ENCODE measurements around the gene NR4A1. TPM values are rescaled to one million over a fixed set of nuclear protein-coding genes. Genes with fewer than 3 reads are reported as not detected.

Gene NR4A1
- total RNA-seq, 2 donors from 2014 or later = 9.9 to 47.6 TPM

DNA sequence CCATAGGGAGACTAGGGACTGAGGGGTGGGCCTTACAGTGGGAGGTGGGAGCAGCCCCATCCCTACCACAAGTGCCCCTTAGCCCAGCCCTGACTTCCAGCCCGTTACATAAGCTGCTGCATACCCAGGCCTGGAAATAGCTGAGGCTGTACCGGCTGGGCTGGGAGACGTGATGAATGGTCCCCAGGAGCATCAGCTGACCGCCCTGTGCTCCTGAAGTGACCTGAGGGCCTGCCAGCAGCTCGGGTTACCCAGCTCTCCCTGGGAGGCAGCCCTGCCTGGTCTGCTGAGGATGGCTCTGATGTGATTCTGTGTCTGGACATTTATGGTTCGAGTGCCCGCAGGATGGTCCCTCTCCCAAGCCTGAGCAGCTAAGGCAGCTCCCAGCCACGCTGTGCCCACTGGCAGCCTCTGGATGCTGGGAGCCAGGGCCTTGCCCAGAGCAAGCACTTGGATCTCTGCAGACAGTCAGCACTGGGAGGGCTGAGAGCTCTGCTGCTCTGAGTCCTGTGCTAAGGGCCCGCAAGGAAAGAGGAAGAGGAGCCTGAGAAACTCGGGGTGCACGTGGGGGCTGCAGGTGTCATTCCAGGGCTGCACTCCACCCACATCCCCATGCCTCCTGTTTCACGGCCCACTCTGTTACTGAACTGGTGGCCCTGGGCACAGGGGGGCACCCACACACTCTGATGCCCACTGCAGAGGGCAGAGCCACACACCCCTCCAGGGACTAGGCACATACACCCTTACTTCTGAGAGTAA lies 24.0 kb upstream of the NR4A1 start:
- ATAC-seq (replicated peaks) = no peak
- Mint-ChIP-seq H3K4me3 (no peak overlapping the region), H3K27me3 (no peaks in the 10 kb centered on the region), H3K27ac (no peak overlapping the region), H3K36me3 (ENCODE audit: low read depth) (peaks cover 4% of the 10 kb centered on the region), H3K4me1 (peaks cover 6% of the 10 kb centered on the region), H3K9me3 (no peaks in the 10 kb centered on the region)

DNA sequence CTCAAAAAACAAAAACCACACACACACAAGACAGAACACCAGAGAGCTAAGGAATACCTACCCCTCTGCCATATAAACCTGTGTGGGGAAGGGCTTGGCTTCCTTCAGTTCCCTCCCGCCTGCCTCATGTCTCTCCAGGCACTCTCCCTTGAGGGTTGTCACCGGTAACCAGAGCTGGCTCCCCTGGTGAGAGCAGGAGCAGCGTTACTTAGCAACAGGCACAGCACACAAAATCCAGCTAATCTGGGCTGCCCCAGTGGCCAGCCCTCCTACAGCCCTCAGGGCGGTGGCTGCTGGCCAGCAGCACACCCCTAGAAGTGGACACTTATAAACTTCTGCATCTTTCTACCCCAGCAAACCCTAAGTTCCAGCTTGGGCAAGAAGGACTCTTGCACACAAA lies 21.6 kb upstream of the NR4A1 start:
- Mint-ChIP-seq H3K4me1 (peaks cover 17% of the 10 kb centered on the region), H3K27ac (no peak overlapping the region), H3K4me3 (no peak overlapping the region), H3K36me3 (ENCODE audit: low read depth) (peaks cover 4% of the 10 kb centered on the region), H3K9me3 (no peaks in the 10 kb centered on the region), H3K27me3 (no peaks in the 10 kb centered on the region)
- ATAC-seq (replicated peaks) = no peak

DNA sequence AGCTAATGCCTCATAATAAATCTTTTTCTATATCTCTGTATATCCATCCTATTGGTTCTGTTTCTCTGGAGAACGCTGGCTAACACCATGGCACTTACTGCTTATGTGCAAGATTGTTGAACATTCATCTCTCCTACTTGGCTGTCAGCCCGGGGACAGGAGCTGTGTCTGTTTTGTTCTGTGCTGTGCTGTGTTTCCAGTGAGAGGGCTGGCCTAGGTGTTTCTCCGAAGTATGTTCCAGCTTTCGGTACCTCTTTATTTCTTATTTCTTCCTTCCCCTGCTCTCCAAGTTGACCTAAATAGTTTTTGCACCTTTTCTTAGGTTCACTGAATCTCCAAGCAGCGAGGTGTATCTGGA lies 18.8 kb upstream of the NR4A1 start:
- peaks cover 12% of the 10 kb centered on the region for H3K4me1 Mint-ChIP-seq
- H3K27ac Mint-ChIP-seq = peak overlapping the region; percentile 72
- H3K9me3 Mint-ChIP-seq = no peaks in the 10 kb centered on the region
- no peaks in the 10 kb centered on the region for H3K36me3 Mint-ChIP-seq (ENCODE audit: low read depth)
- H3K27me3 Mint-ChIP-seq = no peaks in the 10 kb centered on the region
- no peak for ATAC-seq (replicated peaks)
- H3K4me3 Mint-ChIP-seq = peak overlapping the region; percentile 85

DNA sequence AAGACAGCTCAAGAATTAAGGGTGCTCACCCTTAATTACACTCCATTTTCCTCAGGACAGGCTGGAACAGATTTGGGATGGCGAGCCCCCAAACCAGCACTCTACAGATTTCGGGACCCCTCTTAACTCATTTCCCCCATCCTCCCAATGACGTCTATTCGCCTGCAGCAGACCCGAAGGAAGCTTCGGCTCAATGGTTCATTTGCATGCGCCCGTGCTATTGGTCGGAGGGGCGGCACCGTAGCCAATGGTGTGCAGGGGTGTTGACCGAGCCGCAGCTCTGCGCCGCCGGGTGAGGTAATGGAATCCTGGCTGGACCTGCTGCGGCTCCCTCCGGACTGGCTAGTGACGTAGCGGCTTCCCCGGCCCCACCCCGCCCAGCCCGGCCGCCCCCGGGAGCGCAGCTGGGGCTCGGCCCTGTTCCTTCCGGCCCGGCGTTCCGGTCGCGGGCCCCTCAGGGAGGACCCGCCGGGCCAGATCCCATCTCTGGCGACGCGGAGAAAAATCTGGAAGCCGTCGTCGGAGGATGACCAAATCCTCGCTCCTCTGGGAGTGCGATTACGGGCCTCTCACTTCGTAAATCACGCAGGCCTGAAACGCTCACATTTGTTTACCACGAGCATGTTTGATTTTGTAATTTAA lies 18.3 kb upstream of the NR4A1 start:
- peak; percentile 98 for ATAC-seq (replicated peaks)
- peak overlapping the region; percentile 72 for H3K27ac Mint-ChIP-seq
- peak overlapping the region; percentile 85 for H3K4me3 Mint-ChIP-seq
- H3K4me1 Mint-ChIP-seq = peaks cover 12% of the 10 kb centered on the region
- no peaks in the 10 kb centered on the region for H3K36me3 Mint-ChIP-seq (ENCODE audit: low read depth)
- no peaks in the 10 kb centered on the region for H3K9me3 Mint-ChIP-seq
- no peaks in the 10 kb centered on the region for H3K27me3 Mint-ChIP-seq

DNA sequence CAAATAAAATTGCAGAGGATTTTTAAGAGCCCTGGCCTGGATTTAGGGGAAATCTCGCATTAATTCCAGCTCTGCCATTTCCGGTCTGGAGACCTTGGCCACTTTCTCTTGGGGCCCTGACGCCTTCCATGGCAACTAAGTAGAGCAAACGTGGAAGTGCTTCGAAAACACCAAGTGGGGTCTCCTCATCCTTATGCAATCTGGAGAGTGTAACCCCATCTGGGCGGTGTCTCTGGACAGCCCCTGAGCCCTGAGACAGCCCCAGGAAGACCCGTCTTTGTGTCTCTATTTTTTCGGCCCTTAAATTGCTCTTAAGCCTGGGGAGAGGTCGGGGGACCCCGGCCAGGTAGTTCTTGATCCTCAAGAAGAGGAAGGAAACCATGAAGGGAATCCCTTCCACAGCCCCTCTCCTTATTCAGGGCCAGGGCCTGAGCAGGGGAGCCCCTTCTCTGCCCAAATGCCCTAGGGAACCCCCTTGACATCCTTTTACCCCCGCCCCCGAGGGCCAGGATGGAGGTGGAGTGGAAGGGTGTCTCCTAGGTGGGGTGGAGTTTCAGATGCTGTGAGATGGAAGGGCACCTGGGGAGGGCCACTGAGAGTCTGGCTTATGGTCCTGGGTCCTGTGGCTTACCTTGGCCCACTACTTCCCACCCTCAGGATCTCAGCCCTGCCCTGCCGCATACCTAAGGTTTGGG lies 17.6 kb upstream of the NR4A1 start:
- Mint-ChIP-seq H3K4me1 (peaks cover 12% of the 10 kb centered on the region), H3K36me3 (ENCODE audit: low read depth) (no peaks in the 10 kb centered on the region)
- ATAC-seq (replicated peaks) = no peak

DNA sequence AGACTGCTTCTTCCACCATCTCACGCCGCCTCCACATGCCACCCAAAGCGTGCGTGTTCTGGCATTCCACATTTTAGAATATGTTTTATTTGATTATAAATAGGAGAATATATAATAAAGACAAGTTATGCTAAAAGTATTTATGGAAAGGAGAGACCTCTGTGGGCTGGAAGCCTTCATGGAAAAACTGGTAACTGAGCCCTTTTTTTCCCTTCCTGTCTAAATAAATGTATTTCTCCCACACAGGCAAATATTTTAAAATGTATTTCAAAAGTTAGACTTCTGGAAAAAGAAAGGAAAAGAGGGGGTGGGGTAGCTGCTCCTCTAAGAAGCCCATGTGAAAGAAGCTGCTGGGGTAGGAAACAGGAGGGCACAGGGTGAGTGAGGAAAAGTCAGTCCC lies 16.1 kb upstream of the NR4A1 start:
- peak overlapping the region; percentile 77 for H3K4me3 Mint-ChIP-seq

More for the DNA sequence above, 17.6 kb upstream of the NR4A1 start:
- H3K4me3 Mint-ChIP-seq = peak overlapping the region; percentile 85
- H3K9me3 Mint-ChIP-seq = no peaks in the 10 kb centered on the region
- H3K27ac Mint-ChIP-seq = peak overlapping the region; percentile 72
- no peaks in the 10 kb centered on the region for H3K27me3 Mint-ChIP-seq

DNA sequence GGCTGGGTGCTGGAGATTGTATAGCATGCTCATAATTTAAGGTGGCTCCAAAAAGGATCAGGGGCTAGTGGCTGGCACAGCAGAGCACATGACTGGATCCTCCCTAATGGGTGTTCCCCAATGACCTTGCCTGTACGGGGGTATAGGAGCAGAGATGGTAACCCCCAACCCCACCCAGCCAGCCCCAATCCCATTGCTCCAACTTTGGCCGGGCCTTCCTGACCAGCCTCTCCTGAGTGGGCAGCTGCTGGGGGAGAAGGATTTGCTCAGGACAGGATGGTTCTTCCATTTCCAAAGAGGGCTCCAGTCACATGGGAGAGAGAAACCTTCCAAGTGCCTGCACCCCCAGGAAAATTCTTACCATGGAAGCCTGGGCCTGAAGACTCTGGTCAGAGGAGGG lies 15.3 kb upstream of the NR4A1 start:
- no peaks in the 10 kb centered on the region for H3K9me3 Mint-ChIP-seq
- H3K4me3 Mint-ChIP-seq = peak overlapping the region; percentile 77
- no peak for ATAC-seq (replicated peaks)
- H3K27me3 Mint-ChIP-seq = no peaks in the 10 kb centered on the region
- H3K36me3 Mint-ChIP-seq (ENCODE audit: low read depth) = no peaks in the 10 kb centered on the region
- peak overlapping the region; percentile 20 for H3K27ac Mint-ChIP-seq
- H3K4me1 Mint-ChIP-seq = peaks cover 26% of the 10 kb centered on the region

More for the DNA sequence above, 16.1 kb upstream of the NR4A1 start:
- no peak overlapping the region for H3K27ac Mint-ChIP-seq
- H3K27me3 Mint-ChIP-seq = no peaks in the 10 kb centered on the region
- H3K36me3 Mint-ChIP-seq (ENCODE audit: low read depth) = no peaks in the 10 kb centered on the region
- H3K4me1 Mint-ChIP-seq = peaks cover 19% of the 10 kb centered on the region
- H3K9me3 Mint-ChIP-seq = no peaks in the 10 kb centered on the region
- no peak for ATAC-seq (replicated peaks)

DNA sequence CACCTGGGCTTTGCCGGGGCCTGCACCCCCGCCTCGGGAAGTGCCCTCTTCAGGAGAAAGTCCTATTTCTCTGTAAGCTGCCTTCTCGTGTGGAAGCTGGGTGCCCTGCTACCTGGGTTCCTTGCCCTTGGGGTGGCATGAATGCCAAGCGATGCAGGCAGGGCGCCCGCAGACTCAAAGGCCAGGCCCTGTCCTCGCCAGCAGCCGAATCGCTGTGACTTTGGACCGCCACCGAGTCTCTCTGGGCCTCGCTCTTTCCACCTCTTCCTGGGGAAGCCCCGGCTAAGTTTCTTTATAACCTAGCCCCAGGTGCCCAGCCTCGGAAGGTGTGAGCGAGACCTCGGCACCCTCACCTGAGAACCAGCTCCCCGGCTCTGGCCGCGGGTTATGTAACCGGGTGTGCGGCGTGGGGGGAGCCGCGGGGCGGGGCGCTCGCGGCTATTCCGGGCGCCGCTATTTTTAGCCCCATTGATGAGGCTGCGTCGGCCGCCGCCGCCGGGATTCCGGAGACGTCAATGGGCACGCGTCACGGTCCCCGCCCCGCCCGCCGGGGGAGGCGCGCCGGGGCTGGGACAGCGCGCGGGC lies 14.6 kb upstream of the NR4A1 start:
- Mint-ChIP-seq H3K4me1 (peaks cover 28% of the 10 kb centered on the region), H3K9me3 (no peaks in the 10 kb centered on the region), H3K36me3 (ENCODE audit: low read depth) (no peaks in the 10 kb centered on the region), H3K27me3 (no peaks in the 10 kb centered on the region), H3K4me3 (peak overlapping the region; percentile 77), H3K27ac (peak overlapping the region; percentile 20)
- ATAC-seq (replicated peaks) = peak; percentile 58

DNA sequence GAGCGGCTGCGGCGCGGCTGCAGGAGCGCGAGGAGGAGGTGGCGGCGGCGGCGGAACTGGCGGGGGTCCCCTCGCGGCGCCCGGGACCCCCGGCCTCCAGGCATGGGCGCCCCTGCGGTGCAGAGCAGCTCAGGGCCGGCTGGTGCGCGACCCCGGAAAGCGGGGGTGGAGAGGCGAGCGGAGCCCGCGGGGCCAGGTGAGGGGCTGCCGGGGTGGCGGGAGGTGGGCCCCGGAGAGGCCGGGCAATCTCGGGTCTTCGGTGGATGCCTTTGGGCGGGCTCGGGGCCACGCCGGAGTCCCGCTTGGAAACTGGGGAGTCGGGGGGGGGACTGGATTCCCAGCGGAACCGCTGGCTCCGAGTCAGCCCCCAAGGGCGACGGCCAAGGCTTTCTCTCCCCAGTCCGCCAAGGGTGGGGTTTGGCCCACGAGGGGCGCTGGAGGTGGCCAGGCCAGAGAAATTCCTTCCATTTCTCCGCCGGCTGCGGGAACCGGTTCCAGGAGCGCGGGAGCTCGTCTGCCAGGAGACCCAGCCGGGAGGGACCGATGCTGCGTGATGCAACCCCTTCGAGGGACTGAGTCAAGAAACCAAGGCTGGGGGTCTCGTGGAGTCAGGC lies 13.9 kb upstream of the NR4A1 start:
- Mint-ChIP-seq H3K9me3 (no peaks in the 10 kb centered on the region), H3K36me3 (ENCODE audit: low read depth) (no peaks in the 10 kb centered on the region), H3K27ac (no peak overlapping the region), H3K27me3 (no peaks in the 10 kb centered on the region), H3K4me1 (peaks cover 34% of the 10 kb centered on the region), H3K4me3 (peak overlapping the region; percentile 77)
- ATAC-seq (replicated peaks) = no peak

DNA sequence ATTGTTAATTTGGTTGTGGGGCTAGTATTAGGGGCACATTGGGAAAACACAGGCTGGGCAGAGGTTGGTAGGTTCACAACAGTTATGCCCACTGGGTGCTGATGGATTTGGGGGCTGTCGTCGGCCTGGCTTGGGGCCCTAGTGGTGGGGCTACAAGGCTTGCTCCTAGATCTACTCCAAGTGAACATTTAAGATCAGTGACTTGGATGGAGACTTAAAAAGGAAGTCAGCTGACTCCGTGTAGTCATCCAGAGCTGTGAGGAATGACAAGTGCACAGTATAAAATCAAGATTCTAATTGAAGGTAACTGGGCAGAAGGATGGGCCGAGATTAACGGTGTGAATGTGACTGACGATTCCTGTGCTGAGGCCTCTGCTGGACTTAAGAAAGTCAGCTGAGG lies 12.8 kb upstream of the NR4A1 start:
- H3K4me3 Mint-ChIP-seq = peak overlapping the region; percentile 77
- H3K27ac Mint-ChIP-seq = peak overlapping the region; percentile 34
- H3K36me3 Mint-ChIP-seq (ENCODE audit: low read depth) = no peaks in the 10 kb centered on the region
- peak; percentile 31 for ATAC-seq (replicated peaks)
- no peaks in the 10 kb centered on the region for H3K27me3 Mint-ChIP-seq
- no peaks in the 10 kb centered on the region for H3K9me3 Mint-ChIP-seq
- peaks cover 30% of the 10 kb centered on the region for H3K4me1 Mint-ChIP-seq

DNA sequence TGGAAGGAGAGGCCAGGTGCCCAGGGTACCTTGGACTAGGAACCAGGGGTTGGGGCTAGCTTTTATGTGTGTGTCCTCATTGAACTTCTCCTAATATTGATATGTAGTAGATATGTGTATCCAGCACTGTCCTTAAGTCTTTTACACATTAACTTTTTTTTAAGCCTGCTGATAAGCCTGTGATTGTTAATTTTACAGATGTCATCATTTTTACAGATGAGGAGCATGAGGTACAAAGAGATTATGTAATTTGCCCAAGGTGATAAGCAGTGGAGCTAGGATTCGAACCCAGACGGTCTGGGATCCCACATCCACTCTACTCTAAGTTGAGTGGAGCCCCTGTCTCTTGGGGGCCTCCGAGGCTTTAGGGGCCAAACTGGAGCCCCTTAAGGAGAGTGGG lies 10.2 kb upstream of the NR4A1 start:
- H3K4me3 Mint-ChIP-seq = peak overlapping the region; percentile 77
- no peaks in the 10 kb centered on the region for H3K27me3 Mint-ChIP-seq

DNA sequence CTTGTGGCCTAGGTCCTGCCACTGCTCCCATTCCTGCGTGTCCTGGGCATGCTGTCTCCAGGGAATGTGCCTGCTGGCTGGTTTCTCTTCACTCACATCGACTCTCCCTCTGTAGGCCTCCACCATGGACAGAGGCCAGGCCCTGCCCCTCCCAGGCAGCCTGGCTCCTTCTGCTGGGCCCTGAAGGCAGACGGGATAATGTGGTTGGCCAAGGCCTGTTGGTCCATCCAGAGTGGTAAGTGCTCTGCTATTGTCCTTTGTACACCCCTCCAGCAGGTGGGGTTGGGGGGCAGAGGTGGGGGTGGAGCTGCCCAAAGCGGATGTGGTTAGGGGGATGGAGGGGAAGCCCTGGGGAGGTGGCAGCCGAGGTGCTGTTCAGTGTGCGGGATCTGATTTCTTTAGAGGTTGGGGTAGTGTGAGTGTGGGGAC lies 9.5 kb upstream of the NR4A1 start:
- peaks cover 25% of the 10 kb centered on the region for H3K4me1 Mint-ChIP-seq

More for the DNA sequence above, 10.2 kb upstream of the NR4A1 start:
- Mint-ChIP-seq H3K27ac (no peak overlapping the region), H3K36me3 (ENCODE audit: low read depth) (peaks cover 5% of the 10 kb centered on the region), H3K4me1 (peaks cover 25% of the 10 kb centered on the region), H3K9me3 (no peaks in the 10 kb centered on the region)
- no peak for ATAC-seq (replicated peaks)

DNA sequence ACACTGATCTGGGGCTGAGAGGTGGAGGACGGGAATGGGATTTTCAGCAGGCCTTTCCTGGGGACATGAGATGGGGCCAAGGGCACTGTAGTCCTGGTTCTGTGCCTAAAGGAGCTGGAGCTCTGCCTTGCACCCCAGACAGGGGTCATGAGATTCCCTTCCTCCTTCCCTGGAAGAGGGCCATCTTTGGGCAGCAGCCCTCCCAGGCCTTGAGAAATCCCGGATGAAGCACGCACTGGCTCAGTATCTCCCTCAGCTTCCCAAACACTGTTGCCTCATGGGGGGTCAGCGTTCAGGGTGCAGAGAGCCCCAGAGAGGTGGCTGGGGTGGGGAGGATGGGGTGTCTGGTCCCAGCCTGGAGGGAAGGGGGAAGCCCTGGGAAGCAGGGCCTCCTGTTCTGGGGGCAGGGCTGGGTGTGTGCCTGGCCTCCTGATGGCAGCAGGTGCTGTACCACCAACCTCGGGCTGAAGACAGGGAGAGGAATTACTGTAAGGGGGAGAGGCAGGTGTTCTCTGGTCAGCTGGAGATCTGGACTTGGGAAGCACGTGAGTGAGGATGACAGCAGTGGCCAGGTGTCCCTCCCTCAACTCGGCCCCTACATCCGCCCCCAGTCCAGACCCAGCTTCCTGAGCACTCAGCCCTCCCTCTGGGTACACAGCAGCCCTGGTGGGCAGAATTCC lies 8.4 kb upstream of the NR4A1 start:
- H3K27ac Mint-ChIP-seq = no peak overlapping the region
- H3K9me3 Mint-ChIP-seq = no peaks in the 10 kb centered on the region
- ATAC-seq (replicated peaks) = no peak
- peak overlapping the region; percentile 45 for H3K4me3 Mint-ChIP-seq
- no peaks in the 10 kb centered on the region for H3K27me3 Mint-ChIP-seq
- peaks cover 25% of the 10 kb centered on the region for H3K4me1 Mint-ChIP-seq
- peaks cover 5% of the 10 kb centered on the region for H3K36me3 Mint-ChIP-seq (ENCODE audit: low read depth)

More for the DNA sequence above, 9.5 kb upstream of the NR4A1 start:
- peaks cover 5% of the 10 kb centered on the region for H3K36me3 Mint-ChIP-seq (ENCODE audit: low read depth)
- no peaks in the 10 kb centered on the region for H3K9me3 Mint-ChIP-seq
- peak overlapping the region; percentile 83 for H3K27ac Mint-ChIP-seq
- peak overlapping the region; percentile 45 for H3K4me3 Mint-ChIP-seq
- ATAC-seq (replicated peaks) = no peak
- H3K27me3 Mint-ChIP-seq = no peaks in the 10 kb centered on the region
